Panc1 (cell line): ENCODE results near the gene HBP1. TPM values are rescaled to one million over a fixed set of nuclear protein-coding genes. Genes with fewer than 3 reads are reported as not detected.

ENCODE experiments used
- ATAC-seq: fragments of 200-7000 bp; cut with Tn5 transposase; 2 replicates; pipeline ENCODE4 v1.9.1; 2020; ENCODE audit warnings: mild to moderate bottlenecking, moderate library complexity
- BruUV-seq: library from RNA; stranded (reverse); fragments of 400-500 nt; replicated peaks from 2 replicates; lab custom pipeline; 2021; lab: Mats Ljungman, UMichigan
- CTCF ChIA-PET: fragments of 300-600 bp; sonication (Branson Sonifier 250); formaldehyde crosslinking; loops from one replicate; lab custom pipeline; 2022; ENCODE audit warnings: antibody characterized with exemption; lab: Charles Lee
- POLR2A ChIA-PET: fragments of 300-600 bp; sonication (Branson Sonifier 250); formaldehyde crosslinking; loops from one replicate; lab custom pipeline; 2022; ENCODE audit warnings: antibody characterized with exemption; lab: Charles Lee
- DNase-seq: peaks from one replicate; pipeline ENCODE4 v3.0.0-alpha.2; 2010; ENCODE audit warnings: low read depth, low spot score
- H3K27ac ChIP-seq: 2 replicates; pipeline ENCODE4 v1.5.1; 2011; ENCODE audit warnings: mild to moderate bottlenecking, low read length, inconsistent platforms
- H3K27me3 ChIP-seq: fragments of 200-500 bp; sonication (Bioruptor generic); 2 replicates; pipeline ENCODE4 v1.6.0; 2014; ENCODE audit warnings: low read length, inconsistent platforms; ENCODE audit not compliant: control insufficient read depth, insufficient read depth
- H3K36me3 ChIP-seq: fragments of 200-500 bp; sonication (Bioruptor generic); 2 replicates; pipeline ENCODE4 v1.5.1; 2014; ENCODE audit warnings: inconsistent platforms, mild to moderate bottlenecking, low read length, moderate library complexity; ENCODE audit not compliant: control insufficient read depth, insufficient read depth
- H3K4me1 ChIP-seq: 2 replicates; pipeline ENCODE4 v1.5.1; 2011; ENCODE audit warnings: inconsistent platforms, mild to moderate bottlenecking, low read length, moderate library complexity; ENCODE audit not compliant: control insufficient read depth, insufficient read depth
- H3K4me3 ChIP-seq, 2 experiments: 2 replicates each; pipeline ENCODE4 v1.5.1; 2011 to 2012; ENCODE audit warnings: low read depth in 2 of 2, low read length in 2 of 2, mild to moderate bottlenecking in 2 of 2, inconsistent platforms in 1 of 2, moderate library complexity in 1 of 2
- H3K9me3 ChIP-seq: fragments of 200-500 bp; sonication (Bioruptor generic); 2 replicates; pipeline ENCODE4 v1.5.1; 2014; ENCODE audit warnings: low read depth, mild to moderate bottlenecking, inconsistent platforms, low read length, moderate library complexity; ENCODE audit not compliant: control insufficient read depth, insufficient read depth
- CTCF ChIP-seq: fragments of 450-650 bp; IDR thresholded peaks from 2 replicates; pipeline ENCODE4 v1.5.1; 2017; ENCODE audit warnings: mild to moderate bottlenecking
- POLR2AphosphoS5 ChIP-seq: IDR thresholded peaks from 2 replicates; pipeline ENCODE4 v1.6.1; 2012; ENCODE audit warnings: mild to moderate bottlenecking, low read depth, low read length, moderate library complexity
- REST ChIP-seq, 2 experiments: IDR thresholded peaks; 2 replicates each; pipeline ENCODE4 v1.6.1; 2011 to 2012; ENCODE audit warnings: low read depth in 2 of 2, control low read depth in 1 of 2, low read length in 1 of 2, mild to moderate bottlenecking in 1 of 2, moderate library complexity in 1 of 2; ENCODE audit not compliant: insufficient read depth in 1 of 2
- SIN3A ChIP-seq: IDR thresholded peaks from 2 replicates; pipeline ENCODE4 v1.6.1; 2012; ENCODE audit warnings: low read depth, mild to moderate bottlenecking, low read length, moderate library complexity, borderline replicate concordance; ENCODE audit not compliant: insufficient read depth
- TCF7L2 ChIP-seq: IDR thresholded peaks from 2 replicates; pipeline ENCODE4 v1.6.1; 2011; ENCODE audit warnings: mild to moderate bottlenecking, low read depth, low read length, inconsistent platforms
- in situ Hi-C: cut with HindIII; loops from 2 replicates; pipeline ENCODE4 v1.10.0; 2016; ENCODE audit warnings: low sequenced_read_pairs, low pct_unique_long_range_greater_than_20kb
- intact Hi-C: fragments of 100-400 bp; cut with micrococcal nuclease; formaldehyde crosslinking; loops from one replicate; pipeline ENCODE4 v1.10.0; 2022; ENCODE audit not compliant: unreplicated experiment
- total RNA-seq: library from RNA; stranded (reverse); gene quantifications from one replicate; pipeline ENCODE4 v1.2.1, GENCODE V29; 2021; ENCODE audit not compliant: unreplicated experiment

HBP1 gene
- total RNA-seq, 1 experiment from 2014 or later: 28.1 TPM

- ATAC-seq (no peak), DNase-seq (no peak)
- 0 out of 2 replicates have a peak, but pooled peaks cover 4% of the 10 kb centered on the region for H3K36me3 ChIP-seq
- POLR2A ChIA-PET: no interaction called here
- no peak overlapping the region for H3K4me3 ChIP-seq
- in situ Hi-C loops (no loop called here), intact Hi-C loops (loop anchor here (10.0 kb wide), 1 partner anchor 667 kb away; no protein-coding TSS in a partner anchor)
- no peaks in the 10 kb centered on the region for H3K27me3 ChIP-seq
- H3K9me3 ChIP-seq: no peaks in the 10 kb centered on the region
- H3K27ac ChIP-seq: no peak overlapping the region
- CTCF ChIA-PET: no interaction called here
- no TSS peak for BruUV-seq
- TF ChIP-seq REST (IDR thresholded peaks at IDR 0.05; ENCODE audit: insufficient read depth in 1 of 2, low read depth in 2 of 2, low read length in 1 of 2) (no peak), POLR2AphosphoS5 (no peak), SIN3A (no peak), CTCF (no peak), TCF7L2 (no peak)
- H3K4me1 ChIP-seq: no peaks in the 10 kb centered on the region
Measured at GRCh38 chr7:107207459-107207858, 38.7 kb downstream of the HBP1 start.

GRCh38 chr7:107208024-107208521 lies 39.3 kb downstream of the HBP1 start:
- 0 out of 2 replicates have a peak, but pooled peaks cover 4% of the 10 kb centered on the region for H3K36me3 ChIP-seq
- H3K27ac ChIP-seq: no peak overlapping the region
- in situ Hi-C loops (no loop called here), intact Hi-C loops (loop anchor here (10.0 kb wide), 1 partner anchor 667 kb away; no protein-coding TSS in a partner anchor)
- H3K27me3 ChIP-seq: no peaks in the 10 kb centered on the region
- no peak overlapping the region for H3K4me3 ChIP-seq
- ChIA-PET CTCF (no interaction called here), POLR2A (no interaction called here)
- ATAC-seq (no peak), DNase-seq (no peak)
- TF ChIP-seq REST (IDR thresholded peaks at IDR 0.05; ENCODE audit: insufficient read depth in 1 of 2, low read depth in 2 of 2, low read length in 1 of 2): no peak
- TF ChIP-seq CTCF: no peak
- no peak for TF ChIP-seq POLR2AphosphoS5
- TF ChIP-seq TCF7L2: no peak
- no peak for TF ChIP-seq SIN3A
- H3K4me1 ChIP-seq: no peaks in the 10 kb centered on the region
- H3K9me3 ChIP-seq: no peaks in the 10 kb centered on the region
- no TSS peak for BruUV-seq
